Chondrocyte (in vitro differentiated cells): ENCODE measurements around the gene SPIB. TPM values are rescaled to one million over a fixed set of nuclear protein-coding genes. Genes with fewer than 3 reads are reported as not detected.

Source experiments
- DNase-seq: peaks from one replicate; pipeline ENCODE4 v3.0.0; 2021; ENCODE audit warnings: mixed read lengths, low spot score
- H3K27ac Mint-ChIP-seq: one replicate; pipeline ENCODE4 v1.8.0; 2021; ENCODE audit warnings: mild to moderate bottlenecking, moderate library complexity, mixed read lengths; ENCODE audit not compliant: unreplicated experiment
- H3K27me3 Mint-ChIP-seq: 2 replicates; pipeline ENCODE4 v1.8.0; 2021; ENCODE audit warnings: low read depth, mixed read lengths
- H3K36me3 Mint-ChIP-seq: 2 replicates; pipeline ENCODE4 v1.8.0; 2021; ENCODE audit warnings: low read depth, mixed read lengths
- H3K4me1 Mint-ChIP-seq: 2 replicates; pipeline ENCODE4 v1.8.0; 2021; ENCODE audit warnings: low read depth, mild to moderate bottlenecking, mixed read lengths
- H3K4me3 Mint-ChIP-seq: one replicate; pipeline ENCODE4 v1.8.0; 2021; ENCODE audit warnings: mild to moderate bottlenecking, moderate library complexity, mixed read lengths; ENCODE audit not compliant: unreplicated experiment
- H3K9me3 Mint-ChIP-seq: 2 replicates; pipeline ENCODE4 v1.8.0; 2021; ENCODE audit warnings: low read depth, mixed read lengths
- CTCF ChIP-seq: fragments of 200-600 bp; sonication (generic); IDR thresholded peaks from 2 replicates; pipeline ENCODE4 v1.5.0; 2021; ENCODE audit warnings: antibody characterized with exemption, mild to moderate bottlenecking, moderate library complexity
- total RNA-seq: library from RNA; stranded (reverse); gene quantifications from 3 replicates; pipeline ENCODE4 v1.2.1, GENCODE V29; 2021

Gene SPIB
- total RNA-seq, 1 donor from 2014 or later: not detected

DNA sequence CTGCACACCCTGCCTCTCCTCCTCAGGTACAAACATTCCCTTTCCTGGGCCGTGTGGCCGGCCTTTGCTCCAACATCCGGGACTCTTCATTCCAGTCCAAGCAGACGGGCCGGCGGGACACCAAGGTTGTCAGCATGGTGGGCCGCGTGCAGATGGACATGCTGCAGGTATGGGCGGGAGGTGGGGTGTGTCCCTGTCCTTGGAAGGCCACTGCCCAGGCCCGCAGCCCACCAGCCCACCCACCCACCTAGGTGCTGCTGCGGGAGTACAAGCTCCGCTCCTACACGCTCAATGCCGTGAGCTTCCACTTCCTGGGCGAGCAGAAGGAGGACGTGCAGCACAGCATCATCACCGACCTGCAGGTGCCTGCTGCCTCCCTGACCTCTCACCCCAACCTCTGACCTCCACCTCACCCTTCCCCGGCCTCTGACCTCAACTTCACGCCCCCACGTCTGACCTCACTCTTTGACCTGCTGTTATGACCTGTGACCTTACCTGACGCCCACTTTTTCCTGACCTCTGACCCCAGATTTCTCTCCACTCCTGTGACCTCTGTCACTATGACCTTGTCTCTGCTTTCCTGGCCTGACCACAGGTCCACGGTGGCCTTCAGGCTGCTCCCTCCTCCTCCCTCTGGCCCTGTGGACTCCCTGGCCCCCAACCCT, 12.4 kb upstream of the SPIB start:
- Mint-ChIP-seq H3K27me3 (no peaks in the 10 kb centered on the region), H3K36me3 (peaks cover 2% of the 10 kb centered on the region), H3K27ac (peak overlapping the region; percentile 12), H3K4me1 (no peaks in the 10 kb centered on the region), H3K4me3 (no peak overlapping the region), H3K9me3 (no peaks in the 10 kb centered on the region)
- no peak for TF ChIP-seq CTCF
- DNase-seq: no peak

- H3K27me3 Mint-ChIP-seq: no peaks in the 10 kb centered on the region
- no peaks in the 10 kb centered on the region for H3K4me1 Mint-ChIP-seq
- peaks cover 3% of the 10 kb centered on the region for H3K36me3 Mint-ChIP-seq
- no peak overlapping the region for H3K4me3 Mint-ChIP-seq
- TF ChIP-seq CTCF: no peak
- DNase-seq: no peak
- no peak overlapping the region for H3K27ac Mint-ChIP-seq
- no peaks in the 10 kb centered on the region for H3K9me3 Mint-ChIP-seq
These were observed 11.9 kb upstream of the SPIB start for GRCh38 chr19:50406829-50407228.

GRCh38 chr19:50409347-50409746, 9.4 kb upstream of the SPIB start:
- Mint-ChIP-seq H3K36me3 (peaks cover 3% of the 10 kb centered on the region), H3K4me3 (no peak overlapping the region), H3K27ac (no peak overlapping the region), H3K9me3 (no peaks in the 10 kb centered on the region), H3K27me3 (no peaks in the 10 kb centered on the region), H3K4me1 (no peaks in the 10 kb centered on the region)
- DNase-seq: no peak
- TF ChIP-seq CTCF: no peak

GRCh38 chr19:50410109-50410508, 8.6 kb upstream of the SPIB start:
- Mint-ChIP-seq H3K9me3 (no peaks in the 10 kb centered on the region), H3K4me3 (no peak overlapping the region), H3K4me1 (no peaks in the 10 kb centered on the region), H3K36me3 (peaks cover 3% of the 10 kb centered on the region), H3K27ac (no peak overlapping the region), H3K27me3 (no peaks in the 10 kb centered on the region)
- no peak for DNase-seq
- TF ChIP-seq CTCF: no peak

DNA sequence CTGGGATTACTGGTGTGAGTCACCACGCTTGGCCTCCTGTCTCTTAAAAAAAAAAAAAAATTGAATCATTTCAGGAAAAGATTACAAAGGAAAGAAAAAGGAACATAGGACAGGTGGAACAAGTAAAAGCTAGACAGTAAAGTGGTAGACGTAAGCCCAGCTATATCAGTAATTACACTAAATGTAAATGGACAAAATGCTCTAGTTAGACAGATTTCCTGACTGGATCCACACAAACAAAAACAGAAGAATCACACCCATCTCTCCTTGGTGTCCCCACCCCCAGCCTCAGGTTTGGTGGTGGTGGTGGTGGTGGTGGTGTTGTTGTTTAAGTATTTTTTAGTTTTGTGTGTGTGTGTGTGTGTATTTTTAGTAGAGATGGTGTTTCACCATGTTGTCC, 6.3 kb upstream of the SPIB start:
- Mint-ChIP-seq H3K4me1 (no peaks in the 10 kb centered on the region), H3K36me3 (peaks cover 3% of the 10 kb centered on the region), H3K9me3 (no peaks in the 10 kb centered on the region), H3K27me3 (no peaks in the 10 kb centered on the region), H3K4me3 (no peak overlapping the region), H3K27ac (no peak overlapping the region)
- DNase-seq: no peak
- no peak for TF ChIP-seq CTCF
